Measurements from ENCODE around the gene KRT9. TPM values are rescaled to one million over a fixed set of nuclear protein-coding genes. Genes with fewer than 3 reads are reported as not detected.

The KRT9 gene
- total RNA-seq, 2 experiments from 2014 or later = not detected

- intact Hi-C loops (cut with DNase I, micrococcal nuclease) = no loop called here
- no peak overlapping the region for H3K4me3 Mint-ChIP-seq
- H3K9me3 ChIP-seq (ENCODE audit: control insufficient read depth in 1 of 2, insufficient read depth in 1 of 2, low read length in 2 of 2) = peaks cover 0 to 2% of the 10 kb centered on the region in 2 experiments
- no peak overlapping the region for H3K27ac Mint-ChIP-seq
- H3K27me3 Mint-ChIP-seq = peaks cover 22% of the 10 kb centered on the region
- no peaks in the 10 kb centered on the region for H3K36me3 ChIP-seq (ENCODE audit: insufficient read depth, low read length)
- DNase-seq (no peak), ATAC-seq (ENCODE audit: poor library complexity) (no peak)
- H3K4me1 ChIP-seq (ENCODE audit: insufficient read depth, low read length) = no peaks in the 10 kb centered on the region
- TF ChIP-seq CTCF (IDR thresholded peaks at IDR 0.05) = no peak
- no peaks in the 10 kb centered on the region for H3K36me3 Mint-ChIP-seq (ENCODE audit: low read depth)
- ChIA-PET POLR2A (no interaction called here), CTCF (no interaction called here)
- no peak overlapping the region for H3K27ac ChIP-seq (ENCODE audit: low read depth in 1 of 2, low read length in 2 of 2)
- peaks cover 4% of the 10 kb centered on the region in 2 experiments for H3K27me3 ChIP-seq (ENCODE audit: control insufficient read depth in 1 of 2, insufficient read depth in 2 of 2, low read length in 2 of 2)
- H3K4me1 Mint-ChIP-seq (ENCODE audit: low read depth) = no peaks in the 10 kb centered on the region
- H3K4me3 ChIP-seq (ENCODE audit: low read length) = no peak overlapping the region
- no peaks in the 10 kb centered on the region for H3K9me3 Mint-ChIP-seq
Observed at GRCh38 chr17:41600318-41600717, 28.5 kb upstream of the KRT9 start.

GRCh38 chr17:41599680-41600079 is 27.8 kb upstream of the KRT9 start:
- Mint-ChIP-seq H3K27me3 (peaks cover 23% of the 10 kb centered on the region), H3K4me1 (ENCODE audit: low read depth) (no peaks in the 10 kb centered on the region), H3K27ac (no peak overlapping the region), H3K4me3 (no peak overlapping the region), H3K9me3 (no peaks in the 10 kb centered on the region), H3K36me3 (ENCODE audit: low read depth) (no peaks in the 10 kb centered on the region)
- ChIA-PET POLR2A (no interaction called here), CTCF (no interaction called here)
- no peak overlapping the region for H3K27ac ChIP-seq (ENCODE audit: low read depth in 1 of 2, low read length in 2 of 2)
- TF ChIP-seq CTCF (IDR thresholded peaks at IDR 0.05) = no peak
- no peak for DNase-seq
- intact Hi-C loops (cut with DNase I, micrococcal nuclease) = no loop called here
- H3K4me3 ChIP-seq (ENCODE audit: low read length) = no peak overlapping the region
- H3K4me1 ChIP-seq (ENCODE audit: insufficient read depth, low read length) = no peaks in the 10 kb centered on the region
- H3K36me3 ChIP-seq (ENCODE audit: insufficient read depth, low read length) = no peaks in the 10 kb centered on the region
- no peaks in the 10 kb centered on the region for H3K9me3 ChIP-seq (ENCODE audit: control insufficient read depth in 1 of 2, insufficient read depth in 1 of 2, low read length in 2 of 2)
- ATAC-seq (ENCODE audit: poor library complexity) = no peak
- peaks cover under 1 to 4% of the 10 kb centered on the region in 2 experiments for H3K27me3 ChIP-seq (ENCODE audit: control insufficient read depth in 1 of 2, insufficient read depth in 2 of 2, low read length in 2 of 2)

GRCh38 chr17:41595585-41595984 is 23.7 kb upstream of the KRT9 start:
- CTCF ChIA-PET = no interaction called here
- TF ChIP-seq CTCF (IDR thresholded peaks at IDR 0.05) = no peak

More at GRCh38 chr17:41595585-41595984, 23.7 kb upstream of the KRT9 start:
- no peaks in the 10 kb centered on the region for H3K9me3 Mint-ChIP-seq
- no peak overlapping the region for H3K4me3 ChIP-seq (ENCODE audit: low read length)
- POLR2A ChIA-PET = no interaction called here
- ATAC-seq (ENCODE audit: poor library complexity) (no peak), DNase-seq (no peak)
- H3K36me3 ChIP-seq (ENCODE audit: insufficient read depth, low read length) = no peaks in the 10 kb centered on the region
- peaks cover 13% of the 10 kb centered on the region for H3K27me3 Mint-ChIP-seq
- no peaks in the 10 kb centered on the region for H3K4me1 ChIP-seq (ENCODE audit: insufficient read depth, low read length)
- no peak overlapping the region for H3K4me3 Mint-ChIP-seq
- no peaks in the 10 kb centered on the region for H3K4me1 Mint-ChIP-seq (ENCODE audit: low read depth)
- H3K9me3 ChIP-seq (ENCODE audit: control insufficient read depth in 1 of 2, insufficient read depth in 1 of 2, low read length in 2 of 2) = no peaks in the 10 kb centered on the region
- intact Hi-C loops (cut with DNase I, micrococcal nuclease) = no loop called here
- H3K27ac Mint-ChIP-seq = no peak overlapping the region
- no peak overlapping the region for H3K27ac ChIP-seq (ENCODE audit: low read depth in 1 of 2, low read length in 2 of 2)
- H3K27me3 ChIP-seq (ENCODE audit: control insufficient read depth in 1 of 2, insufficient read depth in 2 of 2, low read length in 2 of 2) = no peaks in the 10 kb centered on the region
- no peaks in the 10 kb centered on the region for H3K36me3 Mint-ChIP-seq (ENCODE audit: low read depth)
